A673 (cell line): ENCODE measurements around the gene PLAC8. TPM values are rescaled to one million over a fixed set of nuclear protein-coding genes. Genes with fewer than 3 reads are reported as not detected.

ENCODE experiments used
- BruUV-seq: library from RNA; stranded (reverse); fragments of 400-500 nt; replicated peaks from 2 replicates; lab custom pipeline; 2021; lab: Mats Ljungman, UMichigan
- CTCF ChIA-PET: fragments of 300-600 bp; sonication (Branson Sonifier 250); formaldehyde crosslinking; loops from one replicate; lab custom pipeline; 2022; ENCODE audit warnings: antibody characterized with exemption; lab: Charles Lee
- POLR2A ChIA-PET: fragments of 300-600 bp; sonication (Branson Sonifier 250); formaldehyde crosslinking; loops from one replicate; lab custom pipeline; 2022; ENCODE audit warnings: antibody characterized with exemption; ENCODE audit not compliant: low non-redundant PET; lab: Charles Lee
- DNase-seq: peaks from one replicate; pipeline ENCODE4 v3.0.0-alpha.2; 2015; ENCODE audit warnings: low spot score
- H3K27ac ChIP-seq: fragments of 200-600 bp; sonication (generic); 2 replicates; pipeline ENCODE4 v1.5.1; 2016; ENCODE audit warnings: mixed run types, low read depth, mild to moderate bottlenecking, mixed read lengths, antibody characterized with exemption, low read length; ENCODE audit not compliant: poor library complexity, severe bottlenecking
- H3K27me3 ChIP-seq: fragments of 200-600 bp; sonication (generic); replicated peaks from 2 replicates; pipeline ENCODE4 v1.6.1; 2017; ENCODE audit warnings: mixed run types, low read depth, mild to moderate bottlenecking, mixed read lengths, antibody characterized with exemption, low read length; ENCODE audit not compliant: insufficient read depth, poor library complexity
- H3K36me3 ChIP-seq: fragments of 200-600 bp; sonication (generic); 2 replicates; pipeline ENCODE4 v1.6.1; 2016; ENCODE audit warnings: mixed run types, mild to moderate bottlenecking, mixed read lengths, antibody characterized with exemption, low read length; ENCODE audit not compliant: insufficient read depth, poor library complexity, severe bottlenecking
- H3K4me1 ChIP-seq: fragments of 200-600 bp; sonication (generic); 2 replicates; pipeline ENCODE4 v1.6.1; 2017; ENCODE audit warnings: mixed run types, mild to moderate bottlenecking, mixed read lengths, antibody characterized with exemption, low read length; ENCODE audit not compliant: insufficient read depth, poor library complexity, severe bottlenecking
- H3K4me3 ChIP-seq: fragments of 200-600 bp; sonication (generic); 2 replicates; pipeline ENCODE4 v1.5.1; 2016; ENCODE audit warnings: low read depth, mixed run types, mild to moderate bottlenecking, mixed read lengths, low read length; ENCODE audit not compliant: poor library complexity, severe bottlenecking
- H3K9me3 ChIP-seq: fragments of 200-600 bp; sonication (generic); 2 replicates; pipeline ENCODE4 v1.6.1; 2016; ENCODE audit warnings: mixed run types, low read depth, mild to moderate bottlenecking, mixed read lengths, antibody characterized with exemption, low read length; ENCODE audit not compliant: poor library complexity, severe bottlenecking
- EZH2 ChIP-seq: fragments of 200-600 bp; sonication (generic); IDR thresholded peaks from 2 replicates; pipeline ENCODE4 v1.6.1; 2017; ENCODE audit warnings: borderline replicate concordance, low read depth, mild to moderate bottlenecking, mixed read lengths, antibody characterized with exemption, low read length; ENCODE audit not compliant: poor library complexity, severe bottlenecking
- intact Hi-C: fragments of 100-400 bp; cut with micrococcal nuclease; formaldehyde crosslinking; loops from one replicate; pipeline ENCODE4 v1.10.0; 2022; ENCODE audit not compliant: unreplicated experiment
- total RNA-seq: library from RNA; stranded (reverse); gene quantifications from 2 replicates; pipeline ENCODE4 v1.2.3, GENCODE V29; 2021
- TF ChIP-seq, protein P1 (sequence below): fragments of 300-800, 200-600 bp; sonication (generic); conservative IDR thresholded peaks from 2 replicates; pipeline ENCODE4 v1.5.1; 2017; ENCODE audit warnings: low read depth, mild to moderate bottlenecking, antibody characterized with exemption, low read length, moderate library complexity, mixed read lengths

The PLAC8 gene
- total RNA-seq, 1 experiment from 2014 or later, result 0.41 TPM

DNA sequence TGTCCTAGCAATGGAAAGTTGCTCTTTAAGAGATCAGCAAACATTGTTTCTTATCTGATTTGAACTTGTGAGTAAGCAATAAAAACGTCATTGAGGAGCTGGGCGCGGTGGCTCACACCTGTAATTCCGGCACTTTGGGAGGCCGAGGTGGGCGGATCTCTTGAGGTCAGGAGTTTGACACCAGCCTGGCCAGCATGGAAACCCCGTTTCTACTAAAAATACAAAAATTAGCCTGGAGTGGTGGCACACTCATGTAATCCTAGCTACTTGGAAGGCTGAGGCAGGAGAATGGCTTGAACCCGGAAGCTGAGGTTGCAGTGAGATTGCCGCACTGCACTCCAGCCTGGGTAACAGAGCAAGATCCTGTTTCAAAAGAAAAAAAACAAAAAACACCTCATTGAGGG, 11.2 kb upstream of the PLAC8 start:
- no peak for DNase-seq
- intact Hi-C loops, result no loop called here
- Histone ChIP-seq H3K27ac (no peak overlapping the region), H3K4me1 (no peaks in the 10 kb centered on the region), H3K4me3 (no peak overlapping the region), H3K9me3 (no peaks in the 10 kb centered on the region), H3K27me3 (no peaks in the 10 kb centered on the region), H3K36me3 (no peaks in the 10 kb centered on the region)
- CTCF ChIA-PET, result no interaction called here
- POLR2A ChIA-PET, result no interaction called here
- BruUV-seq, result no TSS peak
- TF ChIP-seq EZH2, result no peak
- TF ChIP-seq, protein P1, sequence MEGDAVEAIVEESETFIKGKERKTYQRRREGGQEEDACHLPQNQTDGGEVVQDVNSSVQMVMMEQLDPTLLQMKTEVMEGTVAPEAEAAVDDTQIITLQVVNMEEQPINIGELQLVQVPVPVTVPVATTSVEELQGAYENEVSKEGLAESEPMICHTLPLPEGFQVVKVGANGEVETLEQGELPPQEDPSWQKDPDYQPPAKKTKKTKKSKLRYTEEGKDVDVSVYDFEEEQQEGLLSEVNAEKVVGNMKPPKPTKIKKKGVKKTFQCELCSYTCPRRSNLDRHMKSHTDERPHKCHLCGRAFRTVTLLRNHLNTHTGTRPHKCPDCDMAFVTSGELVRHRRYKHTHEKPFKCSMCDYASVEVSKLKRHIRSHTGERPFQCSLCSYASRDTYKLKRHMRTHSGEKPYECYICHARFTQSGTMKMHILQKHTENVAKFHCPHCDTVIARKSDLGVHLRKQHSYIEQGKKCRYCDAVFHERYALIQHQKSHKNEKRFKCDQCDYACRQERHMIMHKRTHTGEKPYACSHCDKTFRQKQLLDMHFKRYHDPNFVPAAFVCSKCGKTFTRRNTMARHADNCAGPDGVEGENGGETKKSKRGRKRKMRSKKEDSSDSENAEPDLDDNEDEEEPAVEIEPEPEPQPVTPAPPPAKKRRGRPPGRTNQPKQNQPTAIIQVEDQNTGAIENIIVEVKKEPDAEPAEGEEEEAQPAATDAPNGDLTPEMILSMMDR, result no peak

DNA sequence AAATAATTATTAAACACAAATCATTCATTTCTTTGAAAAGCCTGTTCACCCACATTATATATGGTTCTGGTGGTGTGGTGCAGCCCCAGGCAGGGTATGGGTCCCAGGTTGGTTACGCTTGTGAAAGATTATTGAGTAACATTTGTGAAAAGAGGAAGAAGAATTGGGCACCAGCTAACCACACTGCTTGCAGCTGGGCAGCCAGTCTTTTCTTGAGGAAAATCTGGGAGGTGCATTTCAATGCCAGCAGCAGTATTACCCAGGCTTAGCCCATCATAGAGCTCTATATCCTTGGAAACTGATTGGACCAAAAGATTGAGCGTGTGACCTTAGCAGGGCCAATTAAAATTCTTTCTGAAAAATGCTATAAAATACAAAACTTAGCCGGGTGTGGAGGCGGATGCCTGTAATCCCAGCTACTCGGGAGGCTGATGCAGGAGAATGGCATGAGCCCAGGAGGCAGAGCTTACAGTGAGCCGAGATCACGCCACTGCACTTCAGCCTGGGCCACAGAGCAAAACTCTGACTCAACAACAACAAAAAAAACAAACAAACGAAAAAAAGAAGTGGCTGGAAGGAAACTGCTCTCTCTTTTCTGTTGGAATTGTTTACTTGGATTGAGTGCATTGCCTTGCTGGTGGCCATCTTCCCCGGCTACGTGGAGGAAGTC, 9.7 kb upstream of the PLAC8 start:
- Histone ChIP-seq H3K4me3 (no peak overlapping the region), H3K27me3 (no peaks in the 10 kb centered on the region), H3K36me3 (no peaks in the 10 kb centered on the region), H3K9me3 (no peaks in the 10 kb centered on the region), H3K27ac (no peak overlapping the region), H3K4me1 (no peaks in the 10 kb centered on the region)
- no peak for TF ChIP-seq EZH2
- TF ChIP-seq, protein P1, result no peak
- BruUV-seq, result no TSS peak
- POLR2A ChIA-PET, result no interaction called here
- CTCF ChIA-PET, result no interaction called here
- no peak for DNase-seq
- intact Hi-C loops, result no loop called here

DNA sequence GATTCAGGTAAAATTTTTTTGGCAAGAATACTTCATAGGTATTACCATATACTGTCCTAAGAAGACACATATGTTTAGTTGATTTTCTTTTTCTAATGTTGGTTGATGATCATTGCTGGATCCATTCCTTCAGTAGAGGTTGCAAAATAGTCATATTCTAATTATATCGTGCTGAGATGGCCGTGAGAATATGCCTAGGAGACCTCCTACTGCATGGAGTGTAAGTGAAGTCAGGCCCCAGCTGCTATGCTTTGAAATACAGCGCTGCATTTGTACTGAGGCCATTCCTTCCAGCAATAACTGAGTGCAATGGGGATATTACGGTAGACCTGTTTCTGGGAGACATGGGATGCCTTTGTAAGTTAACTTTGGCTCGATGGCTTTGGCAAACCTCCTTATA, 6.7 kb upstream of the PLAC8 start:
- no peaks in the 10 kb centered on the region for H3K27me3 ChIP-seq
- no TSS peak for BruUV-seq
- no peak for TF ChIP-seq EZH2
- TF ChIP-seq, protein P1, result no peak
- no peak for DNase-seq
- no peaks in the 10 kb centered on the region for H3K36me3 ChIP-seq
- no peaks in the 10 kb centered on the region for H3K4me1 ChIP-seq
- ChIA-PET POLR2A (no interaction called here), CTCF (no interaction called here)
- intact Hi-C loops, result no loop called here
- H3K27ac ChIP-seq, result no peak overlapping the region
- no peak overlapping the region for H3K4me3 ChIP-seq
- no peaks in the 10 kb centered on the region for H3K9me3 ChIP-seq
